CD14-positive monocyte (primary cell): ENCODE measurements around the gene NEK9. TPM values are rescaled to one million over a fixed set of nuclear protein-coding genes. Genes with fewer than 3 reads are reported as not detected.

Experiments
- DNase-seq, 3 donors: peaks; one replicate each; pipeline ENCODE4 v3.0.0-alpha.2; 2011 to 2022
- H2AFZ ChIP-seq: 2 replicates; pipeline ENCODE4 v1.6.0; 2012; ENCODE audit warnings: mild to moderate bottlenecking, low read depth, low read length, inconsistent platforms; ENCODE audit not compliant: insufficient read depth, poor library complexity, severe bottlenecking
- H3K27ac ChIP-seq, 2 donors: 1 replicate in 1 of 2; 2 replicates in 1 of 2; pipeline ENCODE4 v1.5.1; 2012 to 2013; ENCODE audit warnings: low read length in 2 of 2, control low read depth in 1 of 2, inconsistent platforms in 1 of 2, low read depth in 1 of 2, mild to moderate bottlenecking in 1 of 2
- H3K27me3 ChIP-seq, 2 donors: one replicate each; pipeline versions ENCODE4 v1.6.0 to v1.6.1; 2011 to 2013; ENCODE audit warnings: low read length in 2 of 2; ENCODE audit not compliant: control insufficient read depth in 2 of 2, insufficient read depth in 2 of 2
- H3K36me3 ChIP-seq, 2 donors: replicated peaks in 1 of 2; 1 replicate in 1 of 2; 2 replicates in 1 of 2; pipeline versions ENCODE4 v1.5.1 to v1.6.1; 2012 to 2013; ENCODE audit warnings: low read length in 2 of 2, control low read depth in 1 of 2, inconsistent platforms in 1 of 2, mild to moderate bottlenecking in 1 of 2; ENCODE audit not compliant: insufficient read depth in 2 of 2, control insufficient read depth in 1 of 2
- H3K4me1 ChIP-seq, 2 donors: 1 replicate in 1 of 2; 2 replicates in 1 of 2; pipeline versions ENCODE4 v1.5.1 to v1.6.1; 2012 to 2013; ENCODE audit warnings: low read length in 2 of 2, control low read depth in 1 of 2, inconsistent platforms in 1 of 2, mild to moderate bottlenecking in 1 of 2, moderate library complexity in 1 of 2; ENCODE audit not compliant: insufficient read depth in 2 of 2, control insufficient read depth in 1 of 2
- H3K4me2 ChIP-seq: replicated peaks from 2 replicates; pipeline ENCODE3; 2012; ENCODE audit warnings: low read length, moderate library complexity, mild to moderate bottlenecking; ENCODE audit not compliant: poor library complexity, severe bottlenecking; ENCODE audit errors: extremely low read depth
- H3K4me3 ChIP-seq, 3 experiments: fragments of 200-600 bp in 1 of 3; sonication (generic) in 1 of 3; replicated peaks in 1 of 3; 1 replicate in 2 of 3; 2 replicates in 1 of 3; pipeline ENCODE4 v1.5.1; 2011 to 2013; ENCODE audit warnings: low read length in 3 of 3, mild to moderate bottlenecking in 3 of 3, control low read depth in 2 of 3, low read depth in 2 of 3, inconsistent platforms in 1 of 3, moderate library complexity in 1 of 3
- H3K79me2 ChIP-seq: 2 replicates; pipeline ENCODE4 v1.6.0; 2012; ENCODE audit warnings: mild to moderate bottlenecking, control low read depth, inconsistent platforms, low read length, moderate library complexity; ENCODE audit not compliant: insufficient read depth
- H3K9ac ChIP-seq: 2 replicates; pipeline ENCODE4 v1.6.0; 2017; ENCODE audit warnings: low read length, mild to moderate bottlenecking; ENCODE audit not compliant: insufficient read depth, poor library complexity, severe bottlenecking
- H3K9me3 ChIP-seq, 2 donors: replicated peaks in 1 of 2; 1 replicate in 1 of 2; 2 replicates in 1 of 2; pipeline versions ENCODE4 v1.5.1 to v1.6.1; 2012 to 2013; ENCODE audit warnings: low read length in 2 of 2, control low read depth in 1 of 2; ENCODE audit not compliant: control insufficient read depth in 1 of 2, insufficient read depth in 1 of 2
- H4K20me1 ChIP-seq: 2 replicates; pipeline ENCODE4 v1.6.0; 2012; ENCODE audit warnings: mild to moderate bottlenecking, low read length, control low read depth, moderate library complexity; ENCODE audit not compliant: insufficient read depth
- H3K27ac Mint-ChIP-seq, 7 donors: one replicate each; pipeline ENCODE4 v1.8.0; 2020; ENCODE audit warnings: mild to moderate bottlenecking in 7 of 7, mixed read lengths in 7 of 7, moderate library complexity in 6 of 7, inconsistent platforms in 2 of 7
- H3K27me3 Mint-ChIP-seq, 3 donors: one replicate each; pipeline ENCODE4 v1.8.0; 2021 to 2022; ENCODE audit warnings: low read depth in 3 of 3, mild to moderate bottlenecking in 3 of 3, mixed read lengths in 3 of 3, moderate library complexity in 3 of 3, inconsistent platforms in 1 of 3
- H3K36me3 Mint-ChIP-seq, 2 donors: one replicate each; pipeline ENCODE4 v1.8.0; 2020; ENCODE audit warnings: mixed read lengths in 2 of 2, inconsistent platforms in 1 of 2, mild to moderate bottlenecking in 1 of 2
- H3K4me1 Mint-ChIP-seq: one replicate; pipeline ENCODE4 v1.8.0; 2020; ENCODE audit warnings: mild to moderate bottlenecking, mixed read lengths
- H3K4me3 Mint-ChIP-seq, 2 donors: one replicate each; pipeline ENCODE4 v1.8.0; 2020; ENCODE audit warnings: mild to moderate bottlenecking in 2 of 2, mixed read lengths in 2 of 2, moderate library complexity in 1 of 2
- H3K9me3 Mint-ChIP-seq, 7 donors: one replicate each; pipeline ENCODE4 v1.8.0; 2020 to 2022; ENCODE audit warnings: mixed read lengths in 7 of 7, mild to moderate bottlenecking in 6 of 7, moderate library complexity in 6 of 7, inconsistent platforms in 2 of 7
- WGBS: methylation state at CpG from one replicate; pipeline ENCODE4 v1.1.5; 2013; ENCODE audit warnings: missing lambda C conversion rate; ENCODE audit not compliant: insufficient coverage; 5-methylcytosine and 5-hydroxymethylcytosine counted together
- intact Hi-C, 2 donors: fragments of 100-400 bp; cut with micrococcal nuclease; formaldehyde crosslinking; loops; one replicate each; pipeline versions ENCODE4 v1.15.0 to v1.15.1; 2023
- polyA plus RNA-seq, 3 donors: library from polyadenylated mRNA; depleted of rRNA in 1 of 3; unstranded in 2 of 3; stranded (reverse) in 1 of 3; fragments of 300-500 nt in 2 of 3; fragments of >200 nt in 1 of 3; fragmentation: Illumina TruSeq in 2 of 3; gene quantifications; 1 replicate in 2 of 3; 2 replicates in 1 of 3; pipeline ENCODE4 v1.2.3, GENCODE V29; 2012 to 2021
- small RNA-seq: library from RNA; depleted of rRNA; stranded (forward); fragments of <200 nt; gene quantifications from one replicate; pipeline ENCODE3, GENCODE V24; 2012; ENCODE audit warnings: low read depth; ENCODE audit not compliant: insufficient read length
- TF ChIP-seq, protein P1 (sequence below): fragments of 200-600 bp; IDR thresholded peaks from one replicate; pipeline ENCODE4 v1.8.0; 2022; ENCODE audit warnings: antibody characterized with exemption, mild to moderate bottlenecking

The NEK9 gene
- polyA plus RNA-seq, 3 donors: 8.9 to 27.8 (median 10.1) TPM

GRCh38 chr14:75030147-75030546 lies 96.7 kb downstream of the NEK9 start:
- H3K9me3 ChIP-seq: no peaks in the 10 kb centered on the region
- H3K4me1 Mint-ChIP-seq: no peaks in the 10 kb centered on the region
- H3K27ac ChIP-seq: no peak overlapping the region
- H3K27me3 ChIP-seq: no peaks in the 10 kb centered on the region
- no peak overlapping the region for H3K9ac ChIP-seq
- H3K79me2 ChIP-seq: no peaks in the 10 kb centered on the region
- no peak for DNase-seq
- H3K27ac Mint-ChIP-seq: peak overlapping the region in 1 of 7 donors; percentile 27
- peaks cover 50 to 78% of the 10 kb centered on the region in 2 donors for H3K36me3 Mint-ChIP-seq
- no peak overlapping the region for H3K4me2 ChIP-seq
- peaks cover 0 to 2% (median 0%) of the 10 kb centered on the region in 3 donors for H3K27me3 Mint-ChIP-seq
- peaks cover 6 to 8% of the 10 kb centered on the region in 2 donors for H3K4me1 ChIP-seq
- no peaks in the 10 kb centered on the region for H4K20me1 ChIP-seq
- intact Hi-C loops: no loop called here
- no CpG with 5 or more reads among the region's 1 CpG for WGBS
- peaks cover 45 to 57% of the 10 kb centered on the region in 2 donors for H3K36me3 ChIP-seq
- TF ChIP-seq, protein P1, sequence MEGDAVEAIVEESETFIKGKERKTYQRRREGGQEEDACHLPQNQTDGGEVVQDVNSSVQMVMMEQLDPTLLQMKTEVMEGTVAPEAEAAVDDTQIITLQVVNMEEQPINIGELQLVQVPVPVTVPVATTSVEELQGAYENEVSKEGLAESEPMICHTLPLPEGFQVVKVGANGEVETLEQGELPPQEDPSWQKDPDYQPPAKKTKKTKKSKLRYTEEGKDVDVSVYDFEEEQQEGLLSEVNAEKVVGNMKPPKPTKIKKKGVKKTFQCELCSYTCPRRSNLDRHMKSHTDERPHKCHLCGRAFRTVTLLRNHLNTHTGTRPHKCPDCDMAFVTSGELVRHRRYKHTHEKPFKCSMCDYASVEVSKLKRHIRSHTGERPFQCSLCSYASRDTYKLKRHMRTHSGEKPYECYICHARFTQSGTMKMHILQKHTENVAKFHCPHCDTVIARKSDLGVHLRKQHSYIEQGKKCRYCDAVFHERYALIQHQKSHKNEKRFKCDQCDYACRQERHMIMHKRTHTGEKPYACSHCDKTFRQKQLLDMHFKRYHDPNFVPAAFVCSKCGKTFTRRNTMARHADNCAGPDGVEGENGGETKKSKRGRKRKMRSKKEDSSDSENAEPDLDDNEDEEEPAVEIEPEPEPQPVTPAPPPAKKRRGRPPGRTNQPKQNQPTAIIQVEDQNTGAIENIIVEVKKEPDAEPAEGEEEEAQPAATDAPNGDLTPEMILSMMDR: no peak
- no peak overlapping the region for H3K4me3 Mint-ChIP-seq
- no peaks in the 10 kb centered on the region for H3K9me3 Mint-ChIP-seq
- H2AFZ ChIP-seq: no peak overlapping the region
- no peak overlapping the region for H3K4me3 ChIP-seq

Small RNAs within 50 kb of the gene (small RNA-seq; reads per million reads assigned to genes)
- gene HIF1AP1: not detected

Other genes starting within 250 kb of the NEK9 start
- 10 to 100 TPM in 1 of 3 donors, 1 to 10 TPM in 2; 6.7 to 76.5 (median 7.3) TPM for gene DLST, start 245.1 kb downstream of the NEK9 start, polyA plus RNA-seq
- under 1 TPM in 1 of 3 donors, not detected in 2; 0.13 TPM for gene RPS6KL1, start 203.8 kb downstream of the NEK9 start, polyA plus RNA-seq
- gene PGF, start 171.5 kb downstream of the NEK9 start, polyA plus RNA-seq: under 1 TPM in 1 of 3 donors, not detected in 2; 0.03 TPM
- 10 to 100 TPM; 20.8 to 26.3 (median 23.9) TPM for gene EIF2B2, start 124.1 kb downstream of the NEK9 start, polyA plus RNA-seq
- gene MLH3, start 75.6 kb downstream of the NEK9 start, polyA plus RNA-seq: 1 to 10 TPM; 3.4 to 6.3 (median 5.1) TPM
- gene ACYP1, start 63.0 kb downstream of the NEK9 start, polyA plus RNA-seq: 10 to 100 TPM in 1 of 3 donors, 1 to 10 TPM in 2; 2.8 to 11.8 (median 4.3) TPM
- under 1 TPM in 1 of 3 donors, not detected in 2; 0.08 TPM for gene ZC2HC1C, start 57.4 kb downstream of the NEK9 start, polyA plus RNA-seq
- 100 to 1,000 TPM in 2 of 3 donors, 10 to 100 TPM in 1; 98.5 to 243 (median 233) TPM for gene TMED10, start 49.6 kb upstream of the NEK9 start, polyA plus RNA-seq
- 1,000 to 10,000 TPM; 4,403 to 5,159 (median 4,841) TPM for gene FOS, start 151.8 kb upstream of the NEK9 start, polyA plus RNA-seq